Measurements from ENCODE around the gene PPP2R2C. TPM values are rescaled to one million over a fixed set of nuclear protein-coding genes. Genes with fewer than 3 reads are reported as not detected.

The PPP2R2C gene
- total RNA-seq, 1 experiment from 2014 or later: not detected

- intact Hi-C loops (cut with micrococcal nuclease; ENCODE audit: unreplicated experiment): no loop called here
- no peak for TF ChIP-seq CTCF (IDR thresholded peaks at IDR 0.05; ENCODE audit: insufficient read depth in 1 of 2, low read depth in 1 of 2, low read length in 1 of 2, severe bottlenecking in 1 of 2, unreplicated experiment in 1 of 2)
- Histone ChIP-seq H3K4me1 (no peaks in the 10 kb centered on the region), H3K36me3 (ENCODE audit: control insufficient read depth, insufficient read depth, low read length) (no peaks in the 10 kb centered on the region), H3K9me3 (no peaks in the 10 kb centered on the region), H3K27me3 (replicated peaks; ENCODE audit: control insufficient read depth, insufficient read depth, low read length) (no peaks in the 10 kb centered on the region; the same call in 1 of the 2 replicates), H3K4me3 (ENCODE audit: low read depth, low read length) (no peak overlapping the region)
- no peaks in the 10 kb centered on the region for H3K9me3 Mint-ChIP-seq (ENCODE audit: unreplicated experiment)
- peaks cover 13% of the 10 kb centered on the region for H3K27me3 Mint-ChIP-seq (ENCODE audit: insufficient read depth, unreplicated experiment)
- no peak overlapping the region for H3K4me3 Mint-ChIP-seq (ENCODE audit: unreplicated experiment)
- no peak for DNase-seq
- ChIA-PET CTCF (no interaction called here), POLR2A (no interaction called here)
- H3K27ac Mint-ChIP-seq (ENCODE audit: unreplicated experiment): no peak overlapping the region
- no peaks in the 10 kb centered on the region for H3K36me3 Mint-ChIP-seq (ENCODE audit: insufficient read depth, unreplicated experiment)
- no TSS peak for BruUV-seq (replicated peaks)
- no peaks in the 10 kb centered on the region for H3K4me1 Mint-ChIP-seq (ENCODE audit: low read depth, unreplicated experiment)
Observed at GRCh38 chr4:6359536-6360308, 112.7 kb downstream of the PPP2R2C start.

GRCh38 chr4:6357476-6357875 lies 114.9 kb downstream of the PPP2R2C start:
- POLR2A ChIA-PET: no interaction called here
- no peaks in the 10 kb centered on the region for H3K36me3 ChIP-seq (ENCODE audit: control insufficient read depth, insufficient read depth, low read length)
- TF ChIP-seq CTCF (IDR thresholded peaks at IDR 0.05; ENCODE audit: insufficient read depth in 1 of 2, low read depth in 1 of 2, low read length in 1 of 2, severe bottlenecking in 1 of 2, unreplicated experiment in 1 of 2): no peak
- intact Hi-C loops (cut with micrococcal nuclease; ENCODE audit: unreplicated experiment): no loop called here
- no peak overlapping the region for H3K4me3 ChIP-seq (ENCODE audit: low read depth, low read length)
- Mint-ChIP-seq H3K27me3 (ENCODE audit: insufficient read depth, unreplicated experiment) (peaks cover 16% of the 10 kb centered on the region), H3K27ac (ENCODE audit: unreplicated experiment) (no peak overlapping the region), H3K9me3 (ENCODE audit: unreplicated experiment) (no peaks in the 10 kb centered on the region), H3K4me3 (ENCODE audit: unreplicated experiment) (no peak overlapping the region), H3K4me1 (ENCODE audit: low read depth, unreplicated experiment) (no peaks in the 10 kb centered on the region), H3K36me3 (ENCODE audit: insufficient read depth, unreplicated experiment) (no peaks in the 10 kb centered on the region)
- DNase-seq: no peak
- CTCF ChIA-PET: interaction anchor here (0.5 to 0.6 kb wide), 2 partner anchors 64 to 190 kb away, joined by 3 read pairs; no protein-coding TSS in a partner anchor
- no peaks in the 10 kb centered on the region; the same call in 1 of the 2 replicates for H3K27me3 ChIP-seq (replicated peaks; ENCODE audit: control insufficient read depth, insufficient read depth, low read length)
- no peaks in the 10 kb centered on the region for H3K4me1 ChIP-seq
- H3K9me3 ChIP-seq: no peaks in the 10 kb centered on the region
- BruUV-seq (replicated peaks): no TSS peak

GRCh38 chr4:6356076-6356560 lies 116.3 kb downstream of the PPP2R2C start:
- H3K4me3 Mint-ChIP-seq (ENCODE audit: unreplicated experiment): no peak overlapping the region
- H3K36me3 ChIP-seq (ENCODE audit: control insufficient read depth, insufficient read depth, low read length): no peaks in the 10 kb centered on the region
- H3K4me1 Mint-ChIP-seq (ENCODE audit: low read depth, unreplicated experiment): no peaks in the 10 kb centered on the region
- H3K27me3 ChIP-seq (replicated peaks; ENCODE audit: control insufficient read depth, insufficient read depth, low read length): no peaks in the 10 kb centered on the region
- ChIA-PET POLR2A (no interaction called here), CTCF (no interaction called here)
- H3K27ac Mint-ChIP-seq (ENCODE audit: unreplicated experiment): no peak overlapping the region
- intact Hi-C loops (cut with micrococcal nuclease; ENCODE audit: unreplicated experiment): no loop called here
- no peak overlapping the region for H3K4me3 ChIP-seq (ENCODE audit: low read depth, low read length)
- H3K27me3 Mint-ChIP-seq (ENCODE audit: insufficient read depth, unreplicated experiment): peaks cover 19% of the 10 kb centered on the region
- H3K4me1 ChIP-seq: no peaks in the 10 kb centered on the region
- no TSS peak for BruUV-seq (replicated peaks)
- no peak for DNase-seq
- H3K9me3 Mint-ChIP-seq (ENCODE audit: unreplicated experiment): no peaks in the 10 kb centered on the region
- no peak for TF ChIP-seq CTCF (IDR thresholded peaks at IDR 0.05; ENCODE audit: insufficient read depth in 1 of 2, low read depth in 1 of 2, low read length in 1 of 2, severe bottlenecking in 1 of 2, unreplicated experiment in 1 of 2)
- no peaks in the 10 kb centered on the region for H3K9me3 ChIP-seq
- no peaks in the 10 kb centered on the region for H3K36me3 Mint-ChIP-seq (ENCODE audit: insufficient read depth, unreplicated experiment)
